Stimulated activated CD8-positive, alpha-beta memory T cell treated with anti-CD3 and anti-CD28 coated beads, Interleukin-15, amount 100 ng/mL, for 4 hours (primary cell): Measurements from ENCODE around the gene ING5.
A peak's percentile ranks its signal among the peaks of the same experiment; 100 is the strongest.
"Not testable (repeated sequence)": the region's sequence is repeated elsewhere in the genome, so short reads cannot be mapped to it uniquely, and the experiment has no call there.

Source experiments
- DNase-seq, 2 donors: peaks; one replicate each; pipeline ENCODE4 v3.0.0-alpha.2; 2020; ENCODE audit warnings: low read depth in 2 of 2

The ING5 gene

GRCh38 chr2:241739177-241739576 lies 37.3 kb downstream of the ING5 start:
- DNase-seq, result no peak

GRCh38 chr2:241739651-241740050 lies 37.8 kb downstream of the ING5 start:
- DNase-seq, result peak in 1 of 2 donors; percentile 43

- no peak for DNase-seq
Measured at GRCh38 chr2:241741016-241741415, 39.2 kb downstream of the ING5 start.

- no peak for DNase-seq
Measured at GRCh38 chr2:241742320-241742939, 40.6 kb downstream of the ING5 start.

- DNase-seq, result not testable (repeated sequence)
Measured at GRCh38 chr2:241743008-241743407, 41.2 kb downstream of the ING5 start.

- no peak for DNase-seq
Measured at GRCh38 chr2:241743620-241744019, 41.8 kb downstream of the ING5 start.

- no peak for DNase-seq
Measured at GRCh38 chr2:241744028-241744754, 42.4 kb downstream of the ING5 start.

GRCh38 chr2:241745276-241745675 lies 43.4 kb downstream of the ING5 start:
- no peak for DNase-seq

GRCh38 chr2:241746084-241746483 lies 44.2 kb downstream of the ING5 start:
- no peak for DNase-seq

- no peak for DNase-seq
Measured at GRCh38 chr2:241748468-241749256, 46.8 kb downstream of the ING5 start.

GRCh38 chr2:241750076-241750840 lies 48.4 kb downstream of the ING5 start:
- DNase-seq, result no peak

GRCh38 chr2:241751152-241751551 lies 49.3 kb downstream of the ING5 start:
- no peak for DNase-seq

GRCh38 chr2:241751776-241752175 lies 49.9 kb downstream of the ING5 start:
- DNase-seq, result no peak

- DNase-seq, result no peak
Measured at GRCh38 chr2:241752253-241752652, 50.4 kb downstream of the ING5 start.

GRCh38 chr2:241752689-241753276 lies 50.9 kb downstream of the ING5 start:
- DNase-seq, result no peak

- DNase-seq, result no peak
Measured at GRCh38 chr2:241753493-241753892, 51.7 kb downstream of the ING5 start.

- DNase-seq, result no peak
Measured at GRCh38 chr2:241754042-241754441, 52.2 kb downstream of the ING5 start.

- DNase-seq, result no peak
Measured at GRCh38 chr2:241755166-241755565, 53.3 kb downstream of the ING5 start.

- DNase-seq, result no peak
Measured at GRCh38 chr2:241755777-241756176, 53.9 kb downstream of the ING5 start.

- no peak for DNase-seq
Measured at GRCh38 chr2:241759067-241759807, 57.4 kb downstream of the ING5 start.

GRCh38 chr2:241759893-241760292 lies 58.1 kb downstream of the ING5 start:
- not testable (repeated sequence) for DNase-seq
